H54 (cell line): ENCODE results near the gene STPG4.

Experiments
- DNase-seq: peaks from one replicate; pipeline ENCODE4 v3.0.0; 2011; ENCODE audit warnings: low spot score, mixed read lengths; ENCODE audit not compliant: insufficient read length
- FAIRE-seq: peaks from 3 replicates; lab custom pipeline; 2011; peaks lifted over from hg19 to GRCh38; lab: Jason Lieb, UNC
- POLR2A ChIP-seq: IDR thresholded peaks from 2 replicates; pipeline ENCODE4 v1.6.1; 2011; ENCODE audit warnings: low read depth, mild to moderate bottlenecking, low read length

Gene STPG4

GRCh38 chr2:47095349-47096020 is 59.6 kb downstream of the STPG4 start:
- no peak for TF ChIP-seq POLR2A
- no peak for DNase-seq
- FAIRE-seq = no peak

DNA sequence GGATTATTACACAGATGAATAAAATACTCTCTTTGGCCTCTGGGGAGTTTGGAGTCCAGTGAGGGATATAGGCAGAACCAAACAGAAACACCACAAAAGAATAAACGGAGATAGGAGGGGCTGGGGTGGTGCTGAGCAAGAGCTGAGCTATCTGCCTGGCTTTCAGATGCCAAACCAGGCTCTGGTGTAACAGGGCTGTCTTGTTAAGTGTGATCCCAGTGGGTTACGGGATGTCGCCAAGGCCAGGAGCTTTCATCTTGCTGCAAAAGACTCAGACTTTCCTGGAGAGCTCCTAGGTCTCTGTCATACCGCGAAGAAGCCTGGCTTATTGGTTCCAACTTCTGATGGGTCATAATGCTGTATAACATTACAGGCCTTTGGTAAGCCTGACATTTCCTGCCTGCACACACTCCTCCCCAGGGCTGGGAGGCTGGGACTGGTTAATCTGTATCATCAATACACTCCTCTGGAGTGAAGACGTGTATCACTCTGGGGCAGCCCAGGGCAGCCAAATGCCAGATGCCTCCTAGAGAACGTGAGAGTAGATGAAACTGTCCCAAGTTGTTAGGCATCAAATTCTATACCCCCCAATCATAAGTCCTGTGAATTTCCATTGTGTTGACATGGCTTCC is 60.5 kb downstream of the STPG4 start:
- no peak for DNase-seq
- no peak for FAIRE-seq
- no peak for TF ChIP-seq POLR2A

DNA sequence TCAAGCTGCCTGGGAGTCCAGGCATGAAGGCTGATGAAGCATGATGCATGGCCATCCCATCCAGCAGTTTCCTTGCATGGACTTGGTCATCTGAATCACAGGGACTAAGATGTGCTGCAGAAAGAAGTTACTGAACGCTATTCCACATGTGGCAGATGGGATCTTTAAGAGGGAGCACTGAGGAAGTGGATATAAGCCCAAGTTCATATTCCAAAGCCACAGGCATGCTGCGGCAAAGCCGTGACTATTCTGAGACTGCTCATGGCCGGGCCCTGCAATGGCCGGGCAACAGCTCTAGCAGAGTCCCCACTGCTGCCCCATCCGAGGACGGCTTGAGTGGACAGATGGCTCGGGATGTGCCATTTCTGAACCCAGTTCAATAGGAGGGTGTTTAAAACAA is 61.5 kb downstream of the STPG4 start:
- DNase-seq (no peak), FAIRE-seq (no peak)
- TF ChIP-seq POLR2A = no peak

DNA sequence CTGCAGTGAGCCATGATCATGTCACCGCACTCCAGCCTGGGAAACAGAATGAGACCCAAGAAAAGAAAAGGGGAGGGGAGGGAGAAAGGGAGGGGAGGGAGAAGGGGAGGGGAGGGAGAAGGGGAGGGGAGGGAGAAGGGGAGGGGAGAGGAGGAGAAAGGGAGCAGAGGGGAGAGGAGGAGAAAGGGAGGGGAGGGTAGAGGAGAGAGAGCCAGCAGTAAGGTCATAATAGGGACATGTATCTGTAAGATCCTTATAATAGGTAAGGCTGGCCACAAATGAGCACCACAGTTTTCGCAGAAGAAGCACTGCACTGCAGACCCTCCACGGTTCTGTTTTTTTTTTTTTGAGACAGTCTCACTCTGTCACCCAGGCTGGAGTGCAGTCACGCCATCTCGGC is 62.6 kb downstream of the STPG4 start:
- FAIRE-seq (no peak), DNase-seq (no peak)
- no peak for TF ChIP-seq POLR2A

GRCh38 chr2:47091118-47091517 is 64.0 kb downstream of the STPG4 start:
- DNase-seq (no peak), FAIRE-seq (no peak)
- no peak for TF ChIP-seq POLR2A

DNA sequence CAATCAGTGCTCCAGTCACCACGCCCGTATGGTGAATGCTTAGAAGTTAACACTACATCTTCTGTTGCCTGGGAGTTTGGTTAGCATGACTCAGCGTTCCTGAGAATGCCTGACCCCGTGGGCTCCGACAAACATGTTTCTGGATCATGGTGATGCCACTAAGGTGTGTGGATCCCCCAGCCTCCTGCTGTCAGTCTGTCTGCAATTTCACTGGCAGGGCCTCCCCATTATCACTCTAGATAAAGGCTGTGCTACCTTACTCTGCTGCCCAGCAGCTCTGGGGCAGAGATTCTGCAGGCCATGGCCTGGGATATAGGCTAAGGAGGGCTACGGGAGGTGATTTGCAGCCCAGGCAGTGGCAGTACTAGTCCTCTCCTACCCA is 66.0 kb downstream of the STPG4 start:
- FAIRE-seq = no peak
- TF ChIP-seq POLR2A = no peak
- peak; percentile 61 for DNase-seq

GRCh38 chr2:47088371-47089082 is 66.6 kb downstream of the STPG4 start:
- no peak for TF ChIP-seq POLR2A
- no peak for DNase-seq
- no peak for FAIRE-seq

DNA sequence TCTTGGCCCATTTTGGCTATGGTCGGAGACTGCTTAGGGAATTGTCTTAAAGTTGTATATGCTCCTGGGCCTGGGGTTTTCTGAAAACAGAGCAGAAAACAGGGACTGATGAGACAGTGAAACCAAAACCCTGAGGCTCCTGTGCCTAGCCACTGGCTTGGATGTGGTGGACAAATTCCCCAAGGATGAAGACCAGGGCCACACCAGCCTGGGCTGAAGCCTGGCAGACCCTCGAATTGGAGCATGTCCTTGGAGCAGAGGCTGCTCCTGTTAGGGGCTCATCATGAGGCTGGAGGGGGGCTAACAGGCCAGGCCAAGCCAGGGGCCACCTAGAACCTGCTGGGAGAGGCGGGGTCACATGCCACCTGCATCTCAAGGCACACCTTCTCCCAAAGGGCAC is 68.1 kb downstream of the STPG4 start:
- FAIRE-seq (no peak), DNase-seq (no peak)
- TF ChIP-seq POLR2A = no peak

GRCh38 chr2:47086571-47086970 is 68.5 kb downstream of the STPG4 start:
- no peak for FAIRE-seq
- DNase-seq = no peak
- no peak for TF ChIP-seq POLR2A

- TF ChIP-seq POLR2A = no peak
- no peak for DNase-seq
- no peak for FAIRE-seq
Observed at GRCh38 chr2:47086054-47086471, 69.0 kb downstream of the STPG4 start.

GRCh38 chr2:47083886-47084687 is 71.0 kb downstream of the STPG4 start:
- no peak for DNase-seq
- no peak for TF ChIP-seq POLR2A
- no peak for FAIRE-seq

DNA sequence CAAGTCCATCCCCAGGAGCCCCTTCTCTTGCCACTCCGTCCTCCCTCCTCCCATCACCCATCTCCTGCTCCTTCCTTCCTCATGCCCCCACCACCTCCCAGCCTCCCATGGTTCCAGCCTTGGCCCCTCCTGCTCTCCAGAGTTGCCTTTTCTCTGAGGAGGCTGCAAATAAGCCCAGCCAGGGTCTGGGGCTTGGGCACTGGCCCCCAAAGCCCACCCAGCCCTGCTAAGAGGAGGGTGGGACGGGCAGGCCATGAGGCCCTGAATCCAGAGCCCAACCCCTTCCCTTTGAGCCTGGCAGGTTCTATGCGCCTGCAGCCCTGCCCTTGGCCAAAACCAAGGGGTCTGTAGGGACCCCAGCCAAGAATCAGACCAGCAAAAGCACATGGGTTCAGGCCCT is 71.6 kb downstream of the STPG4 start:
- DNase-seq (no peak), FAIRE-seq (no peak)
- no peak for TF ChIP-seq POLR2A

GRCh38 chr2:47083005-47083404 is 72.1 kb downstream of the STPG4 start:
- DNase-seq (no peak), FAIRE-seq (no peak)
- no peak for TF ChIP-seq POLR2A

GRCh38 chr2:47080888-47081301 is 74.2 kb downstream of the STPG4 start:
- FAIRE-seq = no peak
- no peak for TF ChIP-seq POLR2A
- DNase-seq = no peak
